BE2C (cell line): Measurements from ENCODE around the gene MAPK14.
"Not testable (repeated sequence)": the region's sequence is repeated elsewhere in the genome, so short reads cannot be mapped to it uniquely, and the experiment has no call there.

Experiments
- DNase-seq: peaks from one replicate; pipeline ENCODE4 v3.0.0-alpha.2; 2020
- H3K27me3 ChIP-seq: fragments of 250-450 bp; sonication (Bioruptor Pico); 2 replicates; pipeline ENCODE4 v1.5.1; 2020; ENCODE audit warnings: mild to moderate bottlenecking
- H3K36me3 ChIP-seq: fragments of 250-450 bp; sonication (Bioruptor Pico); 2 replicates; pipeline ENCODE4 v1.5.1; 2020; ENCODE audit warnings: mild to moderate bottlenecking
- H3K4me1 ChIP-seq: fragments of 250-450 bp; sonication (Bioruptor Pico); 2 replicates; pipeline ENCODE4 v1.5.1; 2020
- H3K4me3 ChIP-seq: 2 replicates; pipeline ENCODE4 v1.5.1; 2011; ENCODE audit warnings: low read depth, low read length
- H3K9me3 ChIP-seq: fragments of 250-450 bp; sonication (Bioruptor Pico); 2 replicates; pipeline ENCODE4 v1.5.1; 2020
- CTCF ChIP-seq: IDR thresholded peaks from 2 replicates; pipeline ENCODE4 v1.5.1; 2012; ENCODE audit warnings: mild to moderate bottlenecking, low read depth, low read length

MAPK14 gene

GRCh38 chr6:36075656-36076055 lies 48.0 kb downstream of the MAPK14 start:
- peak; percentile 60 for TF ChIP-seq CTCF
- Histone ChIP-seq H3K27me3 (no peaks in the 10 kb centered on the region), H3K4me1 (no peaks in the 10 kb centered on the region; the same call in none of the 2 replicates), H3K9me3 (no peaks in the 10 kb centered on the region), H3K36me3 (peaks cover 12% of the 10 kb centered on the region), H3K4me3 (no peak overlapping the region)
- DNase-seq: no peak

GRCh38 chr6:36076178-36077063 lies 48.8 kb downstream of the MAPK14 start:
- peaks cover 20% of the 10 kb centered on the region for H3K36me3 ChIP-seq
- no peak overlapping the region for H3K4me3 ChIP-seq
- no peaks in the 10 kb centered on the region; the same call in 1 of the 2 replicates for H3K9me3 ChIP-seq
- no peaks in the 10 kb centered on the region; the same call in none of the 2 replicates for H3K4me1 ChIP-seq
- no peak for DNase-seq
- no peaks in the 10 kb centered on the region for H3K27me3 ChIP-seq
- TF ChIP-seq CTCF: no peak

GRCh38 chr6:36078159-36078558 lies 50.6 kb downstream of the MAPK14 start:
- H3K4me3 ChIP-seq: no peak overlapping the region
- no peak for TF ChIP-seq CTCF
- DNase-seq: no peak
- H3K4me1 ChIP-seq: no peaks in the 10 kb centered on the region; the same call in none of the 2 replicates
- H3K9me3 ChIP-seq: no peaks in the 10 kb centered on the region; the same call in 1 of the 2 replicates
- H3K27me3 ChIP-seq: no peaks in the 10 kb centered on the region
- peaks cover 32% of the 10 kb centered on the region for H3K36me3 ChIP-seq

GRCh38 chr6:36079601-36080000 lies 52.0 kb downstream of the MAPK14 start:
- Histone ChIP-seq H3K4me1 (no peaks in the 10 kb centered on the region), H3K9me3 (no peaks in the 10 kb centered on the region; the same call in 1 of the 2 replicates), H3K4me3 (no peak overlapping the region), H3K27me3 (no peaks in the 10 kb centered on the region), H3K36me3 (peaks cover 47% of the 10 kb centered on the region)
- no peak for TF ChIP-seq CTCF
- no peak for DNase-seq

- peaks cover 65% of the 10 kb centered on the region for H3K36me3 ChIP-seq
- no peak overlapping the region for H3K4me3 ChIP-seq
- no peaks in the 10 kb centered on the region for H3K27me3 ChIP-seq
- no peaks in the 10 kb centered on the region for H3K4me1 ChIP-seq
- no peak for TF ChIP-seq CTCF
- no peak for DNase-seq
- H3K9me3 ChIP-seq: no peaks in the 10 kb centered on the region; the same call in 1 of the 2 replicates
Observed at GRCh38 chr6:36082318-36082717, 54.7 kb downstream of the MAPK14 start.

GRCh38 chr6:36083446-36083845 lies 55.8 kb downstream of the MAPK14 start:
- Histone ChIP-seq H3K9me3 (no peaks in the 10 kb centered on the region; the same call in 1 of the 2 replicates), H3K4me1 (no peaks in the 10 kb centered on the region), H3K36me3 (peaks cover 60% of the 10 kb centered on the region), H3K27me3 (no peaks in the 10 kb centered on the region), H3K4me3 (no peak overlapping the region)
- DNase-seq: no peak
- TF ChIP-seq CTCF: no peak

- H3K4me1 ChIP-seq, H3K4me3 ChIP-seq, H3K27me3 ChIP-seq, H3K9me3 ChIP-seq: not testable (repeated sequence)
- H3K36me3 ChIP-seq: peaks cover 42% of the 10 kb centered on the region
- DNase-seq: peak; percentile 26
Observed at GRCh38 chr6:36088204-36088603, 60.6 kb downstream of the MAPK14 start.
